Keratinocyte (primary cell): ENCODE results near the gene SSBP2. TPM values are rescaled to one million over a fixed set of nuclear protein-coding genes. Genes with fewer than 3 reads are reported as not detected.
"Not testable (repeated sequence)": the region's sequence is repeated elsewhere in the genome, so short reads cannot be mapped to it uniquely, and the experiment has no call there.

ENCODE experiments used
- DNase-seq: peaks from one replicate; pipeline ENCODE4 v3.0.0-alpha.2; 2011; ENCODE audit warnings: low read depth, missing footprints, low spot score
- FAIRE-seq: peaks from 2 replicates; lab custom pipeline; 2011; peaks lifted over from hg19 to GRCh38; lab: Jason Lieb, UNC
- H2AFZ ChIP-seq: 2 replicates; pipeline ENCODE4 v1.6.0; 2012; ENCODE audit warnings: low read length, control low read depth, inconsistent platforms; ENCODE audit not compliant: control insufficient read depth
- H3K27ac ChIP-seq: 2 replicates; pipeline ENCODE4 v1.5.1; 2011; ENCODE audit warnings: low read length; ENCODE audit not compliant: control insufficient read depth, insufficient read depth
- H3K27me3 ChIP-seq: 3 replicates; pipeline ENCODE4 v1.6.0; 2011; ENCODE audit warnings: low read length; ENCODE audit not compliant: control insufficient read depth, insufficient read depth; ENCODE audit errors: extremely low read depth
- H3K36me3 ChIP-seq, 2 experiments: 2 replicates in 1 of 2; 3 replicates in 1 of 2; pipeline ENCODE4 v1.5.1; 2011; ENCODE audit warnings: low read length in 2 of 2, mild to moderate bottlenecking in 1 of 2; ENCODE audit not compliant: control insufficient read depth in 2 of 2, insufficient read depth in 2 of 2; ENCODE audit errors: extremely low read depth in 1 of 2
- H3K4me1 ChIP-seq: 3 replicates; pipeline ENCODE4 v1.5.1; 2011; ENCODE audit warnings: low read length; ENCODE audit not compliant: control insufficient read depth, insufficient read depth; ENCODE audit errors: extremely low read depth
- H3K4me2 ChIP-seq: 3 replicates; pipeline ENCODE4 v1.6.0; 2011; ENCODE audit warnings: low read depth, low read length; ENCODE audit not compliant: control insufficient read depth, insufficient read depth; ENCODE audit errors: extremely low read depth
- H3K4me3 ChIP-seq, 3 experiments: fragments of 200-600 bp in 1 of 3; sonication (generic) in 1 of 3; 2 replicates in 2 of 3; 3 replicates in 1 of 3; pipeline ENCODE4 v1.5.1; 2011 to 2016; ENCODE audit warnings: low read length in 3 of 3, mild to moderate bottlenecking in 3 of 3, control low read depth in 2 of 3, inconsistent platforms in 1 of 3, low read depth in 1 of 3, mixed read lengths in 1 of 3, mixed run types in 1 of 3, moderate library complexity in 1 of 3; ENCODE audit not compliant: control insufficient read depth in 2 of 3, insufficient read depth in 2 of 3; ENCODE audit errors: extremely low read depth in 1 of 3
- H3K79me2 ChIP-seq: 2 replicates; pipeline ENCODE4 v1.6.0; 2012; ENCODE audit warnings: low read length; ENCODE audit not compliant: control insufficient read depth, insufficient read depth
- H3K9ac ChIP-seq: 3 replicates; pipeline ENCODE4 v1.6.0; 2011; ENCODE audit warnings: low read length; ENCODE audit not compliant: control insufficient read depth, insufficient read depth; ENCODE audit errors: extremely low read depth
- H3K9me1 ChIP-seq: 3 replicates; pipeline ENCODE4 v1.6.0; 2011; ENCODE audit warnings: low read length; ENCODE audit not compliant: control insufficient read depth, insufficient read depth; ENCODE audit errors: extremely low read depth
- H3K9me3 ChIP-seq: 2 replicates; pipeline ENCODE4 v1.5.1; 2012; ENCODE audit warnings: low read depth, low read length; ENCODE audit not compliant: control insufficient read depth
- H4K20me1 ChIP-seq: 3 replicates; pipeline ENCODE4 v1.6.0; 2011; ENCODE audit warnings: low read length; ENCODE audit not compliant: control insufficient read depth, insufficient read depth; ENCODE audit errors: extremely low read depth
- CTCF ChIP-seq, 3 experiments: IDR thresholded peaks in 1 of 3; conservative IDR thresholded peaks in 1 of 3; optimal IDR thresholded peaks in 1 of 3; 2 replicates in 2 of 3; 3 replicates in 1 of 3; pipeline versions ENCODE3 to v1.5.1; 2011; ENCODE audit warnings: low read length in 3 of 3, mild to moderate bottlenecking in 3 of 3, moderate library complexity in 2 of 3, control low read depth in 1 of 3, inconsistent platforms in 1 of 3; ENCODE audit not compliant: insufficient read depth in 2 of 3; ENCODE audit errors: extremely low read depth in 1 of 3
- EZH2 ChIP-seq: IDR thresholded peaks from one replicate; pipeline ENCODE4 v1.6.1; 2012; ENCODE audit warnings: inconsistent platforms, mild to moderate bottlenecking, low read length, moderate library complexity
- dilution Hi-C: fragments of 300-500 bp; cut with MboI; formaldehyde crosslinking; loops from one replicate; pipeline ENCODE4 v1.7.0; 2020; ENCODE audit warnings: low sequenced_read_pairs; ENCODE audit not compliant: extremely low pct_ligation_motif_present
- polyA plus RNA-seq, 5 experiments: library from polyadenylated mRNA; depleted of rRNA in 3 of 5; stranded (reverse) in 3 of 5; stranded (forward) in 1 of 5; unstranded in 1 of 5; fragments of >200 nt; gene quantifications; 1 replicate in 1 of 5; 2 replicates in 3 of 5; 3 replicates in 1 of 5; pipeline versions ENCODE4 v1.2.1 to v1.2.3, GENCODE V29; 2011 to 2012; ENCODE audit warnings: missing spikeins in 2 of 5, low read depth in 1 of 5, low replicate concordance in 1 of 5

SSBP2 gene
- polyA plus RNA-seq, 1 donor (not counting 4 experiments of a cell fraction or from before 2014, with no cell fraction given) = 14.6 TPM

- Histone ChIP-seq H3K27ac (no peak overlapping the region), H3K4me1 (no peaks in the 10 kb centered on the region), H3K9me3 (no peaks in the 10 kb centered on the region), H2AFZ (no peak overlapping the region), H3K79me2 (no peaks in the 10 kb centered on the region), H3K36me3 (no peaks in the 10 kb centered on the region), H4K20me1 (no peaks in the 10 kb centered on the region), H3K9me1 (no peaks in the 10 kb centered on the region), H3K9ac (no peak overlapping the region), H3K27me3 (no peaks in the 10 kb centered on the region), H3K4me2 (no peak overlapping the region), H3K4me3 (no peak overlapping the region)
- no peak for TF ChIP-seq CTCF (optimal IDR thresholded peaks at IDR 0.05 in 1 of 3, IDR thresholded peaks at IDR 0.05 in 1 of 3, conservative IDR thresholded peaks at IDR 0.05 in 1 of 3; ENCODE audit: extremely low read depth in 1 of 3, insufficient read depth in 2 of 3, low read length in 3 of 3)
- TF ChIP-seq EZH2 = no peak
- dilution Hi-C loops = no loop called here
- FAIRE-seq (no peak), DNase-seq (no peak)
Measured at GRCh38 chr5:81409361-81409760, 341.5 kb downstream of the SSBP2 start.

- TF ChIP-seq EZH2 = no peak
- TF ChIP-seq CTCF (optimal IDR thresholded peaks at IDR 0.05 in 1 of 3, IDR thresholded peaks at IDR 0.05 in 1 of 3, conservative IDR thresholded peaks at IDR 0.05 in 1 of 3; ENCODE audit: extremely low read depth in 1 of 3, insufficient read depth in 2 of 3, low read length in 3 of 3) = no peak
- no peak for DNase-seq
- Histone ChIP-seq H3K27ac (no peak overlapping the region), H3K79me2 (no peaks in the 10 kb centered on the region), H3K4me3 (no peak overlapping the region), H3K9me1 (no peaks in the 10 kb centered on the region), H3K36me3 (no peaks in the 10 kb centered on the region), H2AFZ (no peak overlapping the region), H3K27me3 (no peaks in the 10 kb centered on the region), H3K9me3 (no peaks in the 10 kb centered on the region), H3K4me1 (no peaks in the 10 kb centered on the region), H3K9ac (no peak overlapping the region), H4K20me1 (no peaks in the 10 kb centered on the region), H3K4me2 (no peak overlapping the region)
- dilution Hi-C loops = no loop called here
- FAIRE-seq = no peak
Measured at GRCh38 chr5:81408496-81408895, 342.4 kb downstream of the SSBP2 start.

GRCh38 chr5:81407811-81408210 lies 343.1 kb downstream of the SSBP2 start:
- H4K20me1 ChIP-seq, H3K9me3 ChIP-seq, H3K27ac ChIP-seq, FAIRE-seq, H3K36me3 ChIP-seq, H3K27me3 ChIP-seq, H3K4me3 ChIP-seq, dilution Hi-C loops, H3K4me1 ChIP-seq, H2AFZ ChIP-seq, DNase-seq, H3K4me2 ChIP-seq, H3K9me1 ChIP-seq, H3K79me2 ChIP-seq, H3K9ac ChIP-seq: not testable (repeated sequence)
